SK-N-SH treated with all-trans-retinoic acid at 6 μM for 48 hours (cell line): ENCODE data around the gene HAND2.

Experiments
- ATAC-seq: fragments of 200-7000 bp; cut with Tn5 transposase; 3 replicates; pipeline ENCODE4 v1.9.1; 2020; ENCODE audit warnings: mild to moderate bottlenecking, moderate library complexity
- ARNTL ChIP-seq: fragments of 450-650 bp; formaldehyde crosslinking; IDR thresholded peaks from 2 replicates; pipeline ENCODE4 v1.5.0; 2020; ENCODE audit warnings: low read depth, mild to moderate bottlenecking, moderate library complexity, borderline replicate concordance
- BACH2 ChIP-seq: fragments of 250-450 bp; sonication (Bioruptor Pico); IDR thresholded peaks from 2 replicates; pipeline ENCODE4 v1.9.0; 2021; ENCODE audit warnings: mild to moderate bottlenecking, borderline replicate concordance
- CREB5 ChIP-seq: fragments of 250-450 bp; sonication (Bioruptor Pico); IDR thresholded peaks from 2 replicates; pipeline ENCODE4 v1.5.1; 2020; ENCODE audit warnings: low read depth, mild to moderate bottlenecking, moderate library complexity
- CSDC2 ChIP-seq: fragments of 250-450 bp; sonication (Bioruptor Pico); IDR thresholded peaks from 2 replicates; pipeline ENCODE4 v1.5.0; 2020; ENCODE audit warnings: mild to moderate bottlenecking, moderate library complexity
- CSRNP3 ChIP-seq: fragments of 250-450 bp; sonication (Bioruptor Pico); IDR thresholded peaks from 2 replicates; pipeline ENCODE4 v1.5.1; 2021; ENCODE audit warnings: mild to moderate bottlenecking, moderate library complexity
- ESRRG ChIP-seq: fragments of 250-450 bp; sonication (Bioruptor Pico); IDR thresholded peaks from 2 replicates; pipeline ENCODE4 v1.6.1; 2021; ENCODE audit warnings: mild to moderate bottlenecking
- GLIS3 ChIP-seq: fragments of 250-450 bp; sonication (Bioruptor Pico); IDR thresholded peaks from 2 replicates; pipeline ENCODE4 v1.5.0; 2020; ENCODE audit warnings: mild to moderate bottlenecking, moderate library complexity
- ISL1 ChIP-seq: fragments of 250-450 bp; sonication (Bioruptor Pico); IDR thresholded peaks from 2 replicates; pipeline ENCODE4 v2.1.2; 2022; ENCODE audit warnings: mild to moderate bottlenecking, moderate library complexity
- OSR1 ChIP-seq: fragments of 250-450 bp; sonication (Bioruptor Pico); IDR thresholded peaks from 2 replicates; pipeline ENCODE4 v1.8.0; 2022; ENCODE audit warnings: moderate library complexity, mild to moderate bottlenecking, inconsistent platforms
- PATZ1 ChIP-seq: fragments of 250-450 bp; sonication (Bioruptor Pico); IDR thresholded peaks from 2 replicates; pipeline ENCODE4 v1.8.0; 2020; ENCODE audit warnings: mild to moderate bottlenecking, moderate library complexity, borderline replicate concordance
- POU6F1 ChIP-seq: fragments of 250-450 bp; sonication (Bioruptor Pico); IDR thresholded peaks from 2 replicates; pipeline ENCODE4 v1.8.0; 2021; ENCODE audit warnings: low read depth, mild to moderate bottlenecking, moderate library complexity, borderline replicate concordance
- PPARA ChIP-seq: fragments of 250-450 bp; sonication (Bioruptor Pico); IDR thresholded peaks from 2 replicates; pipeline ENCODE4 v1.5.0; 2020; ENCODE audit warnings: mild to moderate bottlenecking, borderline replicate concordance
- RARB ChIP-seq: fragments of 250-450 bp; sonication (Bioruptor Pico); IDR thresholded peaks from 2 replicates; pipeline ENCODE4 v1.8.0; 2021; ENCODE audit warnings: mild to moderate bottlenecking, moderate library complexity
- SNAI2 ChIP-seq: fragments of 250-450 bp; sonication (Bioruptor Pico); IDR thresholded peaks from 2 replicates; pipeline ENCODE4 v1.5.0; 2020; ENCODE audit warnings: mild to moderate bottlenecking, moderate library complexity
- TCF4 ChIP-seq: fragments of 250-450 bp; sonication (Bioruptor Pico); IDR thresholded peaks from 2 replicates; pipeline ENCODE4 v1.8.0; 2021; ENCODE audit warnings: mild to moderate bottlenecking, moderate library complexity, borderline replicate concordance
- TOX ChIP-seq: fragments of 250-450 bp; sonication (Bioruptor Pico); IDR thresholded peaks from 2 replicates; pipeline ENCODE4 v1.8.0; 2021; ENCODE audit warnings: mild to moderate bottlenecking, moderate library complexity, borderline replicate concordance
- TSHZ2 ChIP-seq: fragments of 250-450 bp; sonication (Bioruptor Pico); IDR thresholded peaks from 2 replicates; pipeline ENCODE4 v1.5.0; 2020; ENCODE audit warnings: mild to moderate bottlenecking, moderate library complexity
- ZC3H10 ChIP-seq: fragments of 250-450 bp; sonication (Bioruptor Pico); IDR thresholded peaks from 2 replicates; pipeline ENCODE4 v1.5.1; 2021; ENCODE audit warnings: mild to moderate bottlenecking, moderate library complexity
- ZFP3 ChIP-seq: fragments of 250-450 bp; sonication (Bioruptor Pico); IDR thresholded peaks from 2 replicates; pipeline ENCODE4 v1.5.0; 2020; ENCODE audit warnings: mild to moderate bottlenecking, moderate library complexity
- ZFP30 ChIP-seq: fragments of 450-650 bp; formaldehyde crosslinking; IDR thresholded peaks from 2 replicates; pipeline ENCODE4 v1.5.0; 2022; ENCODE audit warnings: mild to moderate bottlenecking, moderate library complexity
- ZNF565 ChIP-seq: fragments of 450-650 bp; formaldehyde crosslinking; conservative IDR thresholded peaks from 2 replicates; pipeline ENCODE4 v1.5.0; 2020; ENCODE audit warnings: low read depth, mild to moderate bottlenecking, moderate library complexity
- ZNF70 ChIP-seq: fragments of 450-650 bp; formaldehyde crosslinking; IDR thresholded peaks from 2 replicates; pipeline ENCODE4 v1.5.0; 2020; ENCODE audit warnings: mild to moderate bottlenecking, moderate library complexity
- ZNF8 ChIP-seq: fragments of 450-650 bp; formaldehyde crosslinking; IDR thresholded peaks from 2 replicates; pipeline ENCODE4 v1.5.0; 2020; ENCODE audit warnings: mild to moderate bottlenecking, moderate library complexity

The HAND2 gene

GRCh38 chr4:173519111-173520101 is 10.6 kb downstream of the HAND2 start (continued):
- TF ChIP-seq ZFP30 (peak; percentile 44; the same call in 1 of the 2 replicates), RARB (CRISPR knock-in tag) (no peak), BACH2 (CRISPR knock-in tag) (no peak), ZC3H10 (no peak; the same call in 1 of the 2 replicates), CREB5 (CRISPR knock-in tag) (no peak; the same call in none of the 2 replicates), ISL1 (CRISPR knock-in tag) (peak; percentile 66)

- TF ChIP-seq BACH2 (CRISPR knock-in tag) (no peak), ZC3H10 (no peak), ZNF70 (CRISPR knock-in tag) (peak; percentile 58; the same call in 1 of the 2 replicates), RARB (CRISPR knock-in tag) (no peak), TSHZ2 (CRISPR knock-in tag) (no peak), ZFP30 (peak; percentile 53; the same call in 1 of the 2 replicates), TCF4 (CRISPR knock-in tag) (peak; percentile 38), ZFP3 (CRISPR knock-in tag) (no peak), ZNF8 (CRISPR knock-in tag) (peak; percentile 49; the same call in 1 of the 2 replicates), CSDC2 (0 out of 2 replicates have a peak, but pooled peaks have one; percentile 49), SNAI2 (CRISPR knock-in tag) (peak; percentile 37; the same call in 1 of the 2 replicates), TOX (no peak), PATZ1 (CRISPR knock-in tag) (peak; percentile 14; the same call in 1 of the 2 replicates), POU6F1 (CRISPR knock-in tag) (no peak), GLIS3 (CRISPR knock-in tag) (peak; percentile 70; the same call in 1 of the 2 replicates), CSRNP3 (CRISPR knock-in tag) (peak; percentile 74; the same call in 1 of the 2 replicates), OSR1 (CRISPR knock-in tag) (no peak), ARNTL (CRISPR knock-in tag) (0 out of 2 replicates have a peak, but pooled peaks have one; percentile 48), ESRRG (peak; percentile 78), CREB5 (CRISPR knock-in tag) (0 out of 2 replicates have a peak, but pooled peaks have one; percentile 32), ZNF565 (CRISPR knock-in tag) (peak; percentile 79), ISL1 (CRISPR knock-in tag) (no peak), PPARA (peak; percentile 69; the same call in 1 of the 2 replicates)
- peak; percentile 2 for ATAC-seq
These were observed 11.5 kb downstream of the HAND2 start for GRCh38 chr4:173518425-173519102.
